Karpas-422 (cell line): ENCODE measurements around the gene TMEM131. TPM values are rescaled to one million over a fixed set of nuclear protein-coding genes. Genes with fewer than 3 reads are reported as not detected.

Experiments used
- DNase-seq: peaks from one replicate; pipeline ENCODE4 v3.0.0-alpha.2; 2015
- H2AFZ ChIP-seq: fragments of 200-600 bp; sonication (generic); 2 replicates; pipeline ENCODE4 v1.6.1; 2014; ENCODE audit warnings: antibody characterized with exemption, low read length, mixed read lengths
- H3K27ac ChIP-seq: fragments of 200-600 bp; sonication (generic); 2 replicates; pipeline ENCODE4 v1.5.1; 2014; ENCODE audit warnings: mild to moderate bottlenecking, low read length, moderate library complexity
- H3K27me3 ChIP-seq: fragments of 200-600 bp; sonication (generic); 2 replicates; pipeline ENCODE4 v1.6.1; 2014; ENCODE audit warnings: low read length, mixed read lengths
- H3K36me3 ChIP-seq: fragments of 200-600 bp; sonication (generic); 2 replicates; pipeline ENCODE4 v1.6.1; 2014; ENCODE audit warnings: low read length, mixed read lengths; ENCODE audit not compliant: insufficient read depth
- H3K4me1 ChIP-seq: fragments of 200-600 bp; sonication (generic); 2 replicates; pipeline ENCODE4 v1.6.1; 2014; ENCODE audit warnings: mild to moderate bottlenecking, low read length, mixed read lengths
- H3K4me2 ChIP-seq: fragments of 200-600 bp; sonication (generic); 2 replicates; pipeline ENCODE4 v1.6.1; 2014; ENCODE audit warnings: low read length, low read depth, mild to moderate bottlenecking; ENCODE audit not compliant: poor library complexity, severe bottlenecking
- H3K4me3 ChIP-seq: fragments of 200-600 bp; sonication (generic); 2 replicates; pipeline ENCODE4 v1.5.1; 2014; ENCODE audit warnings: mild to moderate bottlenecking, antibody characterized with exemption, low read length, mixed read lengths
- H3K79me2 ChIP-seq: fragments of 200-600 bp; sonication (generic); 2 replicates; pipeline ENCODE4 v1.6.1; 2014; ENCODE audit warnings: mild to moderate bottlenecking, low read length, mixed read lengths
- H3K9ac ChIP-seq: fragments of 200-600 bp; sonication (generic); 2 replicates; pipeline ENCODE4 v1.6.0; 2014; ENCODE audit warnings: low read length
- H3K9me2 ChIP-seq: fragments of 200-600 bp; sonication (generic), shearing (Covaris generic); replicated peaks from 2 replicates; pipeline ENCODE4 v1.6.0; 2014; ENCODE audit warnings: mild to moderate bottlenecking, low read length, moderate library complexity; ENCODE audit not compliant: insufficient read depth
- H3K9me3 ChIP-seq: fragments of 300-700, 200-600 bp; sonication (generic); 2 replicates; pipeline ENCODE4 v1.6.1; 2014; ENCODE audit warnings: low read length, mixed read lengths
- H4K20me1 ChIP-seq: fragments of 200-600 bp; sonication (generic); 2 replicates; pipeline ENCODE4 v1.6.1; 2014; ENCODE audit warnings: mild to moderate bottlenecking, antibody characterized with exemption, low read length, low read depth; ENCODE audit not compliant: insufficient read depth
- total RNA-seq: library from RNA; depleted of rRNA; stranded (reverse); fragments of >200 nt; shearing (Covaris generic); gene quantifications from 2 replicates; pipeline ENCODE4 v1.2.3, GENCODE V29; 2014; ENCODE audit warnings: low replicate concordance

TMEM131 gene
- total RNA-seq, 1 experiment from 2014 or later, result 20.9 TPM

DNA sequence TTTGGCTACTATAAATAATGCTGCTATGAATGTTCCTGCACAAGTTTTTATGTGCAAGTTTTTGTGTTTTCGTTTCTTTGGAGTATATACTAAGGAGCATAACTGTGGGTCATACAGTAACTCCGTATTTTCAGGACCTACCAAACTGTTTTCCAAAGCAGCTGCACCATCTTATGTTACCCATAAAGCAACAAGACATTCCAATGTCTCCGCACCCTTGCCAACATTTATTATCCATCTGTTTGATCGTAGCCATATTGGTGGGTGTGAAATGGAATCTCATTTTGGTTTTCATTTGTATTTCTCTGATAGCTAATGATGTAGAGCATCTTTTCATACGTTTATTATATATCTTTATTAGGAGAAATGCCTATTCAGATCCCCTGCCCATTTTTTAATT lies 13.8 kb downstream of the TMEM131 start:
- H4K20me1 ChIP-seq, result 0 out of 2 replicates have a peak, but pooled peaks cover 9% of the 10 kb centered on the region
- no peak overlapping the region for H2AFZ ChIP-seq
- peaks cover 3% of the 10 kb centered on the region; the same call in 1 of the 2 replicates for H3K9me2 ChIP-seq
- no peaks in the 10 kb centered on the region for H3K4me1 ChIP-seq
- no peak overlapping the region for H3K4me2 ChIP-seq
- H3K27ac ChIP-seq, result no peak overlapping the region
- H3K36me3 ChIP-seq, result no peaks in the 10 kb centered on the region
- H3K9ac ChIP-seq, result no peak overlapping the region
- no peaks in the 10 kb centered on the region for H3K27me3 ChIP-seq
- H3K4me3 ChIP-seq, result no peak overlapping the region
- no peak for DNase-seq
- H3K79me2 ChIP-seq, result peaks cover 8% of the 10 kb centered on the region
- peaks cover 6% of the 10 kb centered on the region; the same call in 1 of the 2 replicates for H3K9me3 ChIP-seq

DNA sequence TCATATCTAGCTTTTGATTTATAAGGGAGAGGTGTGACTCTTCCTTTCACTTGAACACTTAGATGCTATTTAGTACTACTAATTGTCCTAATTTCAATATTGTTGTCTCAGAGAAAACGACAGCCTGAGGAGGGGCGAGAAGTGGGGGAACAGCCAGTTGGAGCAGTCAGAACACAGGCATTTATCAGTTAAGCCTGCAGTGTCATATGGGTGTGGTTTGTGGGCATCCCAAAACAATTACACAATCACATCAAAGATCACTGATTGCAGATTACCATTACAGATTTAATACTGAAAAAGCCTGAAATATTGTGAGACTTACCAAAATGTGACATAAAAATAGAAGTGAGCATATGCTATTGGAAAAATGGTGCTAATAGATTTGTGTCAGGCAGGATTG lies 15.8 kb downstream of the TMEM131 start:
- H3K4me3 ChIP-seq, result no peak overlapping the region
- H3K27ac ChIP-seq, result no peak overlapping the region
- H3K9ac ChIP-seq, result no peak overlapping the region
- no peaks in the 10 kb centered on the region for H3K9me2 ChIP-seq
- H2AFZ ChIP-seq, result no peak overlapping the region
- no peaks in the 10 kb centered on the region for H3K27me3 ChIP-seq
- 0 out of 2 replicates have a peak, but pooled peaks cover 9% of the 10 kb centered on the region for H4K20me1 ChIP-seq
- H3K4me2 ChIP-seq, result no peak overlapping the region
- DNase-seq, result no peak
- H3K36me3 ChIP-seq, result no peaks in the 10 kb centered on the region
- no peaks in the 10 kb centered on the region for H3K79me2 ChIP-seq
- no peaks in the 10 kb centered on the region for H3K4me1 ChIP-seq
- H3K9me3 ChIP-seq, result peaks cover 10% of the 10 kb centered on the region

DNA sequence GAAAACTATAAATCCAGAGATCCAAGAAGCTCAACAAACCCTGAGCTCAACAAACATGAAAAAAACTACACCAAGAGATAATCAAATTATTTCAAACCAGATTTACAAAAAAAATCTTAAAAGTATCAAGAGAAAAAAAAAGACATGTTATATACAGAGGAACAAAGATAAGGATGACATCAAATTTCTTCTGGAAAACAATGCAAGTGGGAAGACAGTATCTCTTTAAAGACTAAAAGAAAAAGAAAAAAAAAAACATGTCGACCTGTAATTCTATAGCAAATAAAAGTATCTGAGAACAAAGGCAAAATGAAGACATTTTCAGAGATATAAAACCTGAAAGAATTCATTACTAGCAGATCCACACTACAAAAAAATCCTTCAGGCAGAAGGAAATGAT lies 21.3 kb downstream of the TMEM131 start:
- Histone ChIP-seq H3K9ac (no peak overlapping the region), H3K4me1 (peaks cover 3% of the 10 kb centered on the region; the same call in 1 of the 2 replicates), H3K27ac (no peak overlapping the region), H3K4me3 (no peak overlapping the region), H4K20me1 (peaks cover 23% of the 10 kb centered on the region), H3K9me2 (no peaks in the 10 kb centered on the region), H3K27me3 (no peaks in the 10 kb centered on the region), H3K9me3 (peaks cover 11% of the 10 kb centered on the region), H3K4me2 (no peak overlapping the region), H3K79me2 (peaks cover 3% of the 10 kb centered on the region; the same call in 1 of the 2 replicates), H2AFZ (no peak overlapping the region), H3K36me3 (no peaks in the 10 kb centered on the region)
- DNase-seq, result no peak

DNA sequence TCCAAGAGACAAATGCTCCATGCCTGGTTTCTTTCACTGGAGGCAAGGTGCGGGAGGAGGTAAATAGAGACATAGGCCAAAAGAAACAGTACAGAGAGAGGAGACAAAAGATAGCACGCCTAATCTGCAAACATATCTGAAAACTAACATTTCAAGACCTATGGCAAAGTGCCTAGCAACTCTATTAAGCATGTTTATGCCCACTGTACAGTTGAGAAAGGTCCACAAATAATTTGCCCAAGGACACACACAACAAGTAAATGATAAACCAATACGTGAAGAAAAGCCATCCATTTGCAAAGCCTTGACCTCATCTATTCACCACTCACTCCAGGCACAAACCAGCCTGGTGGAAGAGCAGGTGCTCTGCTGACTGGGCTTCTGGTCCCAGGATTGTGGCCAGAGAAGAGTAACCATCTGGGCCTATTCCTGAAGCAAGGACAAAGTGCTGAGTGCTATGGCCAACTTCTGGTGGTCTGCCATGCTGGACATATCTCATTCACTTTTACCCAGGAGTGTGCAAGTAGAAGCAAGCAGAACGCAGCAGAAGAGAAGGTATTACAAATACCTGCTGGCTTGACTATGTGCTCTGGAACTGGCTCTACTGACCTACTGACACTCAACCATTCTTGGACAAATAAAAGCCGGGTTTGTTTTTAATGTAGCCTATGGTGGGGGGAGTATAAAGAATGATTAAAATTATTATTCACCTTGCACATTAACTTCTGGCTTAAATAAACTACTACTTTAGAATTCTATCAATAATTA lies 25.3 kb downstream of the TMEM131 start:
- Histone ChIP-seq H3K36me3 (no peaks in the 10 kb centered on the region), H3K79me2 (peaks cover 3% of the 10 kb centered on the region; the same call in 1 of the 2 replicates), H3K4me2 (no peak overlapping the region), H3K9me2 (no peaks in the 10 kb centered on the region), H2AFZ (no peak overlapping the region), H4K20me1 (peaks cover 59% of the 10 kb centered on the region), H3K4me1 (peaks cover 3% of the 10 kb centered on the region; the same call in 1 of the 2 replicates), H3K27me3 (no peaks in the 10 kb centered on the region), H3K27ac (no peak overlapping the region), H3K4me3 (no peak overlapping the region), H3K9ac (no peak overlapping the region), H3K9me3 (0 out of 2 replicates have a peak, but pooled peaks cover 3% of the 10 kb centered on the region)
- DNase-seq, result no peak

DNA sequence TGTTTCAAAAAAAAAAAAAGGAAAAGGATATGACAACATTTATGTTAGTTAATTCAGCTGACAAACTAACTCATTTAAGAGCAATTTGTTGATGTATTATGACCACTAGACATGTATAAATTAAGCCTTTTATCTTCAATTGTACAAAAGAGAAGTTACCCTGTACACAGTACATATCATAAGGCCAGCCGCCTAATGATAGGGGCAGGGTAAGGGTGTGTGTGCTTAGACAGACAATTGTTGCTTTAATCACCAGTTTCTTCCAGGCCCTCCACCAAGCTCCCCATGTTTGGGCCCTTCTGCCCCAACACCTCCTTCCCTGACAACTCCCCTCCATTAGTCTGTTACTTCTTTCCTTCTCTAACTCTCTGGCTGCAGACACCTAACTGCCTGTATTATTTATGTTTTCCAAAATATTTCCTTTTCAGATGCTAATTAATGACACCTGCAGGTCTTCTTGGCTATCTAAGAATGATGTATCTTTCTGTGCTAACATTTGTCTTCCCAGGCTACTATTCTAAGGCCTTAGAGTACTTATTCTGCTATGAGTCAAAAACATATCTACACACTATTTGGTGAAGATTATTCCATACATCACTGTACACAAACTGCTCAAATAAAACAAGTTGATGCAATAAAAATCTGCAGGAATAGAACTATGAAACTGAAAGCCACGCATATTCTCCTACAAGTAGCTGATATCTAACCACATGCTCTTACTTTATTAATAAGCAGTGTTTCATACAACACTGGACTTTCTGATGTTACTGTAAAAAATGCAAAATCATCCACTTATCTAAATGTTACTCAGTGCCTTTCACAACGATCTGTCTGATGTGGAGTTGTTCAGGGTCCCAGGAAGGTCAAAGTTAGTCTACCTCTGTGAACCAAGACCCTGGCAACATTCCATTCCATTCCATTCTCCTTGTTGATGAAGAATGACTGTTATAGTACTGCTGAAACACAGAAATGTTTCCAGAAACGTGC lies 26.4 kb downstream of the TMEM131 start:
- Histone ChIP-seq H3K4me1 (peaks cover 3% of the 10 kb centered on the region; the same call in 1 of the 2 replicates), H3K27ac (no peak overlapping the region), H3K27me3 (no peaks in the 10 kb centered on the region), H3K9me2 (no peaks in the 10 kb centered on the region), H3K36me3 (no peaks in the 10 kb centered on the region), H3K9me3 (0 out of 2 replicates have a peak, but pooled peaks cover 3% of the 10 kb centered on the region), H3K4me3 (no peak overlapping the region), H3K79me2 (peaks cover 2% of the 10 kb centered on the region; the same call in 1 of the 2 replicates), H3K4me2 (no peak overlapping the region), H4K20me1 (peaks cover 70% of the 10 kb centered on the region), H2AFZ (no peak overlapping the region), H3K9ac (no peak overlapping the region)
- no peak for DNase-seq

DNA sequence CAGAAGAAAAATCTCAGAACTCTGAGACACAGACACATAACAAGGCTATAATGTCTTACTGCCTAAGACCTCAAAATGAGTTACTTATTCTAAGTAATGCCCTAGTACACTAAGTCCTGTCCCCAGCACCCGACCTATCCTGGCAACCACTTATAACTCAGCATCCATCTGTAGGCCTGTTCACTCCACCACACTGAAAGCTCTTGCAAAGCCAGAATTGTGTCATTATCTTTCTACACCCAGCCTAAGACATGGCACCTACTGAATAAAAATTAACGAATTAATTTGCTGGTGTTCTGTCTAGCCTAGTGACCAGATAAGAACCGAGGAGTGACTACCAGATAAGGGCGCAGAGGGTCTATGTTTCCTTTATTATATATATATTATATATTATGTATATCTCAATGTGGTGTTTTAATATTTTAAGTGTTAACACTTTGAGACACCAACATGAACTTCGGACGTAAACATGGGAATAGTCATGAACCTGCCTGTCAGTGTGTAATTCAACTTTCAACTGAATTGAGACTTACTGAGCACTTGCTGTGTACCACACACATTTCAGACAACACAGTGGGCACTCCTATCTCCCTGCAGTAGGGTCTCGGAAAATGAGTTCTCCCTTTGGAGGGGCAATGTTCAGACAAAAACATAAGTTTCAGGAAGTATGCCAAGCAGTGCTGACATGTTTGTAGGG lies 27.7 kb downstream of the TMEM131 start:
- Histone ChIP-seq H3K79me2 (no peaks in the 10 kb centered on the region; the same call in 1 of the 2 replicates), H3K4me2 (no peak overlapping the region), H2AFZ (no peak overlapping the region), H3K4me1 (no peaks in the 10 kb centered on the region), H3K27ac (no peak overlapping the region), H3K9me2 (no peaks in the 10 kb centered on the region), H3K36me3 (no peaks in the 10 kb centered on the region), H3K27me3 (no peaks in the 10 kb centered on the region), H4K20me1 (peaks cover 71% of the 10 kb centered on the region), H3K4me3 (no peak overlapping the region), H3K9me3 (no peaks in the 10 kb centered on the region), H3K9ac (no peak overlapping the region)
- no peak for DNase-seq

DNA sequence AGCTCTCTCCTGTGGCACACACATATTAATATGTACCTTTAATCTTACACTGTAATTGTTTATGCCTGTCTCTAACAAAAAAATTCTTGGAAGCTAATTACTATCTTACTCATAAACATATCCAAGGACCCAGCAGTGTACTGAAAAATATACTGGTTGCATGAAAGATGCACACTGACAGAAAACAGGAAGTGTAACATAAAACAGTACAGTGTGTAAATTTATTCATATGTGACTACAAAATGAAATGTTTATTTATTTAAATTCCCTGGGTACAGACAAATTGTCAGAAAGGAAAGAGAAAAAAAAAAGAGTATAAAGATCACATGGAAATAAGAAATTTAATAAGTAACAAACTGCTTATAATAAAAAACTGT lies 28.5 kb downstream of the TMEM131 start:
- no peaks in the 10 kb centered on the region for H3K4me1 ChIP-seq
- DNase-seq, result no peak
- H4K20me1 ChIP-seq, result peaks cover 67% of the 10 kb centered on the region
- H3K79me2 ChIP-seq, result no peaks in the 10 kb centered on the region; the same call in 1 of the 2 replicates
- H3K27ac ChIP-seq, result no peak overlapping the region
- no peak overlapping the region for H3K4me3 ChIP-seq
- no peak overlapping the region for H3K4me2 ChIP-seq
- H2AFZ ChIP-seq, result no peak overlapping the region
- H3K9ac ChIP-seq, result no peak overlapping the region
- no peaks in the 10 kb centered on the region for H3K9me3 ChIP-seq
- H3K27me3 ChIP-seq, result no peaks in the 10 kb centered on the region
- H3K36me3 ChIP-seq, result no peaks in the 10 kb centered on the region
- no peaks in the 10 kb centered on the region for H3K9me2 ChIP-seq
